ENCODE measurements around the gene SLC27A6. TPM values are rescaled to one million over a fixed set of nuclear protein-coding genes. Genes with fewer than 3 reads are reported as not detected.

Gene SLC27A6
- total and polyA plus RNA-seq, 2 donors (not counting 1 experiment from before 2014, with no cell fraction given), result 0.08 to 0.17 TPM

DNA sequence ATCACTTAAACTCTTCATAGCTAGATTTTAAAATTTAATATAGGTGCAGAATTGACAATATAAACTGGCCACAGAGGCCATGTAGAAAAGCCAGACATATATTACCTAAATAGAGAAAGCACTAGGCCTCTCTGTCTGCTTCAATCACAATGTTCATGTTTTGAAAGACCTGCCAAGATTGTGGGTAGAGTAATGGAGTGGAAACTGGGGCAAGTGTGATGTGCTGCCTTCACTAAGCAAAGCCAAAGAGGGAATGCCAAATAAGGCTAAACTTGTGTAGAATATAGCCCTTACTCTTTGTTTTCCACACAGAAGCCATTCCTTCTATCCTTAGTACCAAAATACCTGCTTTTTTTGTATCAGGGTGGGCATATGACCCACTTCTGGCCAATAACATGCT, 114.2 kb downstream of the SLC27A6 start:
- H3K4me3 ChIP-seq (replicated peaks in 1 of 4; ENCODE audit: control extremely low read depth in 1 of 4, insufficient read depth in 1 of 4, low read depth in 3 of 4, low read length in 4 of 4), result no peak overlapping the region
- no peak overlapping the region for H3K9ac ChIP-seq (ENCODE audit: insufficient read depth, low read length)
- no peaks in the 10 kb centered on the region for H3K79me2 ChIP-seq (ENCODE audit: control insufficient read depth, insufficient read depth, low read length)
- no peak overlapping the region for H2AFZ ChIP-seq (ENCODE audit: low read length)
- H3K9me3 ChIP-seq (ENCODE audit: control insufficient read depth, insufficient read depth, low read depth, low read length), result no peaks in the 10 kb centered on the region
- no peak overlapping the region for H3K4me2 ChIP-seq (ENCODE audit: extremely low read depth, insufficient read depth, low read length)
- H4K20me1 ChIP-seq (ENCODE audit: control insufficient read depth, extremely low read depth, insufficient read depth, low read length), result no peaks in the 10 kb centered on the region
- H3K4me1 ChIP-seq (ENCODE audit: control insufficient read depth, extremely low read depth, insufficient read depth, low read length), result no peaks in the 10 kb centered on the region
- DNase-seq (ENCODE audit: low read depth in 2 of 2), result peak; percentile 5 to 67
- TF ChIP-seq CTCF (conservative IDR thresholded peaks at IDR 0.05 in 1 of 2, IDR thresholded peaks at IDR 0.05 in 1 of 2; ENCODE audit: low read depth in 1 of 2, low read length in 2 of 2) (no peak), EZH2 (IDR thresholded peaks at IDR 0.05; ENCODE audit: low read length, missing control alignments) (no peak)
- no peaks in the 10 kb centered on the region for H3K36me3 ChIP-seq (ENCODE audit: control insufficient read depth, insufficient read depth, low read length)
- no peak overlapping the region for H3K27ac ChIP-seq (ENCODE audit: insufficient read depth, low read length)
- no peaks in the 10 kb centered on the region for H3K27me3 ChIP-seq (ENCODE audit: control insufficient read depth, insufficient read depth, low read length)

- H3K9me3 ChIP-seq (ENCODE audit: control insufficient read depth, insufficient read depth, low read depth, low read length), result no peaks in the 10 kb centered on the region
- H3K4me2 ChIP-seq (ENCODE audit: extremely low read depth, insufficient read depth, low read length), result no peak overlapping the region
- H4K20me1 ChIP-seq (ENCODE audit: control insufficient read depth, extremely low read depth, insufficient read depth, low read length), result no peaks in the 10 kb centered on the region
- H3K9ac ChIP-seq (ENCODE audit: insufficient read depth, low read length), result no peak overlapping the region
- TF ChIP-seq EZH2 (IDR thresholded peaks at IDR 0.05; ENCODE audit: low read length, missing control alignments), result no peak
- TF ChIP-seq CTCF (conservative IDR thresholded peaks at IDR 0.05 in 1 of 2, IDR thresholded peaks at IDR 0.05 in 1 of 2; ENCODE audit: low read depth in 1 of 2, low read length in 2 of 2), result no peak
- H3K4me3 ChIP-seq (replicated peaks in 1 of 4; ENCODE audit: control extremely low read depth in 1 of 4, insufficient read depth in 1 of 4, low read depth in 3 of 4, low read length in 4 of 4), result no peak overlapping the region
- no peaks in the 10 kb centered on the region for H3K4me1 ChIP-seq (ENCODE audit: control insufficient read depth, extremely low read depth, insufficient read depth, low read length)
- H3K36me3 ChIP-seq (ENCODE audit: control insufficient read depth, insufficient read depth, low read length), result no peaks in the 10 kb centered on the region
- no peak overlapping the region for H3K27ac ChIP-seq (ENCODE audit: insufficient read depth, low read length)
- no peak for DNase-seq (ENCODE audit: low read depth in 2 of 2)
- H3K79me2 ChIP-seq (ENCODE audit: control insufficient read depth, insufficient read depth, low read length), result no peaks in the 10 kb centered on the region
- no peaks in the 10 kb centered on the region for H3K27me3 ChIP-seq (ENCODE audit: control insufficient read depth, insufficient read depth, low read length)
- H2AFZ ChIP-seq (ENCODE audit: low read length), result no peak overlapping the region
These were observed 115.5 kb downstream of the SLC27A6 start for GRCh38 chr5:129080766-129081165.

DNA sequence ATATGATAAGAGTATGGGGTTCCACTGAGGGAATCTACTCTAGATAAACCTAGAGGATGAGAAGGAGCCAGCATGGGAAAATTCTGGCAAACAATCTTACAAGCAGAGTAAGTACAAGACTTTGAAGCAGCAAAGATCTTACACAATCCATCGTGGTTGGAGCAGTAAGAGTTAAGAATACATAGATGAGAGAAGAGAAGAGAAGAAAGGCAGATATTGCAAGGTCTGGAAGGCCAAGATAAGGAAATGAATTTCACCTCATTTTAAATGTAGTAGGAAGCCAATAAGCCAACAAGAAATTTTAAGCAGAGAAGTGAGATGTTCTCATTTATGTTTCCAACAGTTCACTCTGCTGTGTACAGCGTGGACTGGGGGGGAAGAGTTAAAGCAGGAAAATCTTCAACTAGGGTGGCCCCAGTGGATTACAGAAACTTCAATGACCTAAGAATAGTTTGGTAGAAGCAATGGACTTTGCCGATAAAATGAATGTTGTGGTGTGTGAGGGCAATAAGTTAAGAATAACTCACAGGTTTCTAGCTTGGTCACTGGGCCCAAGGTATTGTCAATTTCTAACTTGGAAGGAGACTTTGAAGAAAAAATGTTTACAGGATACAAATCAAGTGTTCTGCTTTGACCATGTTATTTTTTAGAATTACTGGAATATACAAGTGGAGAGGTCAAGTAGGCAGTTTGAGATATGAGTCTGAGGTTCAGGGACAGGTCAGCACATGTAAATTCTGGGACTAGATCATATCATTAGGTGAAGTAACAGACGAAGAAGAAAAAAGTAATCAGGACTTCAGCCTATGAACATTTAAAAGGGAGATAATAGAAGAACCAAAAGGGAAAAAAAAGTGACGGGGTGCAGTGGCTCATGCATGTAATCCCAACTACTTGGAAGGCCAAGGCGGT, 117.2 kb downstream of the SLC27A6 start:
- Histone ChIP-seq H3K4me2 (ENCODE audit: extremely low read depth, insufficient read depth, low read length) (no peak overlapping the region), H3K79me2 (ENCODE audit: control insufficient read depth, insufficient read depth, low read length) (no peaks in the 10 kb centered on the region), H2AFZ (ENCODE audit: low read length) (no peak overlapping the region), H3K27ac (ENCODE audit: insufficient read depth, low read length) (no peak overlapping the region), H3K36me3 (ENCODE audit: control insufficient read depth, insufficient read depth, low read length) (no peaks in the 10 kb centered on the region), H3K9me3 (ENCODE audit: control insufficient read depth, insufficient read depth, low read depth, low read length) (no peaks in the 10 kb centered on the region), H3K4me3 (replicated peaks in 1 of 4; ENCODE audit: control extremely low read depth in 1 of 4, insufficient read depth in 1 of 4, low read depth in 3 of 4, low read length in 4 of 4) (no peak overlapping the region), H3K27me3 (ENCODE audit: control insufficient read depth, insufficient read depth, low read length) (no peaks in the 10 kb centered on the region), H3K4me1 (ENCODE audit: control insufficient read depth, extremely low read depth, insufficient read depth, low read length) (no peaks in the 10 kb centered on the region), H3K9ac (ENCODE audit: insufficient read depth, low read length) (no peak overlapping the region), H4K20me1 (ENCODE audit: control insufficient read depth, extremely low read depth, insufficient read depth, low read length) (no peaks in the 10 kb centered on the region)
- no peak for TF ChIP-seq EZH2 (IDR thresholded peaks at IDR 0.05; ENCODE audit: low read length, missing control alignments)
- TF ChIP-seq CTCF (conservative IDR thresholded peaks at IDR 0.05 in 1 of 2, IDR thresholded peaks at IDR 0.05 in 1 of 2; ENCODE audit: low read depth in 1 of 2, low read length in 2 of 2), result no peak
- DNase-seq (ENCODE audit: low read depth in 2 of 2), result no peak

Other genes starting within 250 kb of the SLC27A6 start
- 21.1 TPM in 2 replicates for gene ISOC1, start 129.3 kb downstream of the SLC27A6 start, total RNA-seq
- gene ISOC1, start 129.3 kb downstream of the SLC27A6 start, polyA plus RNA-seq, result 15.4 and 23.2 TPM in 2 replicates

All from fibroblast of lung (primary cell).